ENCODE results near the gene CIBAR2.
"Not testable (repeated sequence)": the region's sequence is repeated elsewhere in the genome, so short reads cannot be mapped to it uniquely, and the experiment has no call there.

CIBAR2 gene

GRCh38 chr16:85128079-85128837, 16.0 kb upstream of the CIBAR2 start:
- DNase-seq (ENCODE audit: low spot score) = no peak

- DNase-seq (ENCODE audit: low spot score) = no peak
Measured at GRCh38 chr16:85127379-85127723, 15.1 kb upstream of the CIBAR2 start.

- DNase-seq (ENCODE audit: low spot score) = no peak
Measured at GRCh38 chr16:85126705-85127378, 14.6 kb upstream of the CIBAR2 start.

DNA sequence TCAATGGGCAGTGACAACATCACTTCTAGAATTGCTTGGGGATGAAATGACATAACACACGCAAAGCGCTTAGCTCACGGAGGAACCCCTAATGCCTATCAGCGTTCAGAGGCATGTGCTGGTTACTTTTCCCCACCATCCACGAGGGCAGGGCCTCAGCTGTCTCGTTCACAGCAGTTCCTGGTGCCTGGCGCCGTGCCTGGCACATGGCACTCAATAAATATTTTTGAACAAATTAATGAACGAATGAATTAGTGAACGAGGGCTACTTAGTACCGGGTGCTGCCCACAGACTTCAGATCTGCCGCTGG, 14.1 kb upstream of the CIBAR2 start:
- no peak for DNase-seq (ENCODE audit: low spot score)

- DNase-seq (ENCODE audit: low spot score) = no peak
Measured at GRCh38 chr16:85125570-85126393, 13.5 kb upstream of the CIBAR2 start.

DNA sequence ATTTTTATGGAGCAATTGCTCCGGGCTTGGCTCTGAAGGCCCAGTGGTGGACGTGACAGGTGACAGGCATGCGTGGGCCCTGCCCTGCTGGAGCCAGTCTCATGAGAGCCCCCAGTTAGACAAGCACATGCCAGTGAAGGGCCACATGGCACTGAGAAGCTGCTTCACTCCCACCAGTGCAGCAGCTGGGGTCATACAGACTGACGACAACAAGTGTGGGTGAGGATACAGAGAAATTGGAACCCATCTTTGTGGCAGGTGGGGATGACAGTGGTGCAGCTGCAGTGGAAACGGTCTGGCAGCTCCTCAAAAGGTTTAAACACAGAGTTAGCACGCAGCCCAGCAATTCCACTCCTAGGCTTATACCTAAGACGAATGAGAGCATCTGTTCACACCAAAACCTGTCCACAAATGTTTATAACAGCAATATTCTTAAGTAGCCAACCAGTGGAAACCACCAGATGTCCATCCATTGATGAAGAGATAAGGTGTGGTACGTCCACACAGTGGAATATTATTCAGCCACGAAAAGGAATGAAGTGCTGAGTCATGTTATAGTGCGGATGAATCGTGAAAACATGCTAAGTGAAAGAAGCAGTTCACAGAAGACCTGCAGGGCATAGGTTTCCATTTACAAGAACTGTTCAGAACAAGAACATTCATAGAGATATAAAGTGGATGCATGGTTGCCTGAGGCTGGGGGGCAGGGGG, 12.5 kb upstream of the CIBAR2 start:
- DNase-seq (ENCODE audit: low spot score) = no peak

GRCh38 chr16:85123891-85124635, 11.8 kb upstream of the CIBAR2 start:
- no peak for DNase-seq (ENCODE audit: low spot score)

- DNase-seq (ENCODE audit: low spot score) = not testable (repeated sequence)
Measured at GRCh38 chr16:85123441-85123840, 11.2 kb upstream of the CIBAR2 start.

- DNase-seq (ENCODE audit: low spot score) = no peak
Measured at GRCh38 chr16:85120006-85120340, 7.7 kb upstream of the CIBAR2 start.

DNA sequence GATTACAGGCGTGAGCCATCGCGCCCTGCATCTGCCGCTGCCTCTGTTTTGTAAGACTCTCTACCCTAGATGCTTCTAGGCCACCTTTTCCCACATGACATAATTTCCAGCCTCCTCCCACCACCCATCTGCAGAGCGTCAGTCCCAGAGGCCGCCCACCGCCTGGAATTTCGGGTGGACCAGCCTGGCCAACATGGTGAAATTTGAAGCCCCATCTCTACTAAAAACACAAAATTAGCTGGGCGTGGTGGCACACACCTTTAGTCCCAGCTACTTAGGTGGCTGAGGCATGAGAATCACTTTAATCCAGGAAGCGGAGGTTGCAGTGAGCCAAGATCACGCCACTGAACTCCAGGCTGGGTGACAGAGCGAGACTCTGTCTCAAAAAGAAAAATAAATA, 5.1 kb upstream of the CIBAR2 start:
- no peak for DNase-seq (ENCODE audit: low spot score)

GRCh38 chr16:85114909-85115567, 2.8 kb upstream of the CIBAR2 start:
- DNase-seq (ENCODE audit: low spot score) = peak; percentile 83

- DNase-seq (ENCODE audit: low spot score) = no peak
Measured at GRCh38 chr16:85113913-85114312, 1.6 kb upstream of the CIBAR2 start.

GRCh38 chr16:85113168-85113733, 979 bp upstream of the CIBAR2 start:
- DNase-seq (ENCODE audit: low spot score) = no peak

DNA sequence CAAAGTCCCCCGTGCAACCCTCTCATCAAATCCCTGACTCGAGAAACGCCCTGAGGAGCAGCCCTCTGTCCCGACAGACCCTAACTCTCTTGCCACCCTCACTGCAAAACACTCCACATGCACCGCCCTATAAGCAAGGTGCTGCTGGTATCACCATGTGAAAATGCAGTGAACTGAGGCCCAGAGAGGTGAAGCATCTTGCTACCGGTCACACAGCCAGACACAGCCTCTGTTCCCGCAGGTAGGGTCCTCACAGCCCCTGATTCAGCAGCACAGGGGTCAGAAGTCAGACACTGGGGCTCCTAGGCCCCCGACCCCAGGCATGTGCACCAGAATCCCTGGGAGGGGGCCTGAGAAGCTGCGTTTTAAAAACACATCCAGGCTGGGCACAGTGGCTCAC, 1.1 kb downstream of the CIBAR2 start:
- DNase-seq (ENCODE audit: low spot score) = no peak

GRCh38 chr16:85110105-85110504, 2.2 kb downstream of the CIBAR2 start:
- DNase-seq (ENCODE audit: low spot score) = no peak

GRCh38 chr16:85107532-85107931, 4.7 kb downstream of the CIBAR2 start:
- DNase-seq (ENCODE audit: low spot score) = no peak

- DNase-seq (ENCODE audit: low spot score) = no peak
Measured at GRCh38 chr16:85107083-85107482, 5.2 kb downstream of the CIBAR2 start.

- DNase-seq (ENCODE audit: low spot score) = no peak
Measured at GRCh38 chr16:85105475-85105874, 6.8 kb downstream of the CIBAR2 start.

DNA sequence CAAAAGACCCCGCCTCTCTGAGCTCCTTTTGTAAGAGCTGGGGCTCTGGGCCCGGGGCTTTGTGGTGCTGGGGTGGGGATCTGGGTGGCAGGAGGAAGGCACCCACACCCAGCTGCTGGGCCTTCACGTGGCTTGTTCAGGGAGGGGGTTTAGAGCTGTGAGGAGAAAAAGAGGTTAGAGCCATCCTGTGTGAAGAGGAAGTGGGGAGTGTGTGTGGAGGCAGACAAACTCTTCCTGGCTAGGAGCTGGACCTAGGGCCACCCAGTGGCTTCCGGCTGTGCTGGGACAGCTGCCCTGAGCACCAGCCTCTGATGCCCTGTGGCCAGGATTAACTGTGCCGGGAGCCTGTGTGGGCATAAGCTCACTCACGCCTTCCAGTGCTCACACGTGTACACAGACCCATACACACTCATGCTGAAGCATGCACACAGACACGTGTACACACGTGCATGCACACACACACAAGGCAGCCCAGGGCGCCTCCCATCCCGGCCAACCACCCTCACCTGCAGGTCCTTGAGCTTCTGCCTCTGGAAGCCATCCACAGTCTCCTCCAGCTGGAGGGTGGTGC, 7.4 kb downstream of the CIBAR2 start:
- peak; percentile 6 for DNase-seq (ENCODE audit: low spot score)

DNA sequence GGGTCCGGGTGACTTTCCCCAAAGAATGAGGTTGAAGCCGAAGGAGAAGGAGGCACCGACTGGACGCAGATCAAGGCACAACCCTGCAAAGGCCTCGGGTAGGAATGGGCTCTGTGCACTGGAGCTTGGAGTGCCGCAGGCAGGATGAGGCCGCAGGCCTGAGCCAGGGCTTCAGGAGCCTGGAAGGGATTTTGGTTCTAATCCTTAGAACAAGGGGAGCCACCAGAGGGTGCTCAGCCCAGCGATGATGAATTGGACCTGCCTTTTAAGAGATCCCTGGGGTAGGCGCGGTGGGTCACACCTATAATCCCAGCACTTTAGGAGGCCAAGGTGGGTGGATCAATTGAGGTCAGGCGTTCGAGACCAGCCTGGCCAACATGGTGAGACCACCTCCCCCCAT, 8.1 kb downstream of the CIBAR2 start:
- DNase-seq (ENCODE audit: low spot score) = no peak
